Sigmoid colon (tissue), 4 donors: Measurements from ENCODE around the gene TCF3.

Source experiments
- POLR2AphosphoS5 ChIP-seq, 4 donors: sonication (generic); formaldehyde crosslinking; IDR thresholded peaks; one replicate each; pipeline ENCODE4 v1.6.1; 2017; ENCODE audit warnings: antibody characterized with exemption in 4 of 4
- TF ChIP-seq, protein P1 (sequence below), 4 experiments: fragments of 450-650 bp in 3 of 4; fragments of 200-600 bp in 1 of 4; IDR thresholded peaks; one replicate each; pipeline ENCODE4 v1.5.1; 2016 to 2019; ENCODE audit warnings: antibody characterized with exemption in 4 of 4, mild to moderate bottlenecking in 3 of 4, moderate library complexity in 2 of 4

DNA sequence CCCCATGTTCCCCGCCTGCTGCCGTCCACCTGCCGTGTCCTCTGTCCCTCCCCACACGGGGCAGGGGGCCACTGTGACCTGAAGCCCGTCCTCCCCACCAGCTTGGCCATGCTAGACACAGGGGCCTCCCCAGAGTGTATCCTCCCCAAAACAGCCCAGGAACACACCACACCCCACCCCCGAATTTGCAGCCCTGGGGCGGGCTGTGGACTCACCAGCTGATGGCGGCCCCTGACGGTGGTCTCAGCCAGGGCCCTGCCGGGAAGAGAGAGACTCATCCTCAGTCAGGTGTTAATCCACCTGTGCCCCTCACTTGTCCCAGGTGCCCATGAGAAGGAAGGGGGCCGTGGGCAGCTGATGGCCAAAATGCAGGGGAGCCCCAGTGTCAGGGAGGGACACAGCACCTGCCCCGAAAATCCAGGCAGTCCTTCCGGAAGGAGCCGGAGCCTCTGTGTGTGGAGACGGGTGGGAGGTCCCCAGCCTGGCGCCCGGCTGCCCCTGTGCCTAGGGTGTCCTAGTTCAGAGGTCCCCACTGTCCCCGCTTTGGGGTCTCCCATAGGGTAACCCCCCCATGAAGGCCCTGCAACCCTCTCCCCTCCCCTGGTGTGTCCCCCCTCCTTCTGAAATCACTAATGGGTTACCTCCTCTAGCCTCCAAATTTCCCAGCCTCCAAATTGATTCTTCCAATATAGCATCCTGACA is 39.3 kb upstream of the TCF3 start:
- TF ChIP-seq, protein P1, sequence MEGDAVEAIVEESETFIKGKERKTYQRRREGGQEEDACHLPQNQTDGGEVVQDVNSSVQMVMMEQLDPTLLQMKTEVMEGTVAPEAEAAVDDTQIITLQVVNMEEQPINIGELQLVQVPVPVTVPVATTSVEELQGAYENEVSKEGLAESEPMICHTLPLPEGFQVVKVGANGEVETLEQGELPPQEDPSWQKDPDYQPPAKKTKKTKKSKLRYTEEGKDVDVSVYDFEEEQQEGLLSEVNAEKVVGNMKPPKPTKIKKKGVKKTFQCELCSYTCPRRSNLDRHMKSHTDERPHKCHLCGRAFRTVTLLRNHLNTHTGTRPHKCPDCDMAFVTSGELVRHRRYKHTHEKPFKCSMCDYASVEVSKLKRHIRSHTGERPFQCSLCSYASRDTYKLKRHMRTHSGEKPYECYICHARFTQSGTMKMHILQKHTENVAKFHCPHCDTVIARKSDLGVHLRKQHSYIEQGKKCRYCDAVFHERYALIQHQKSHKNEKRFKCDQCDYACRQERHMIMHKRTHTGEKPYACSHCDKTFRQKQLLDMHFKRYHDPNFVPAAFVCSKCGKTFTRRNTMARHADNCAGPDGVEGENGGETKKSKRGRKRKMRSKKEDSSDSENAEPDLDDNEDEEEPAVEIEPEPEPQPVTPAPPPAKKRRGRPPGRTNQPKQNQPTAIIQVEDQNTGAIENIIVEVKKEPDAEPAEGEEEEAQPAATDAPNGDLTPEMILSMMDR (IDR thresholded peaks at IDR 0.05): no peak
- no peak for TF ChIP-seq POLR2AphosphoS5 (IDR thresholded peaks at IDR 0.05)
